ENCODE results near the gene ASCC2.

ASCC2 gene

DNA sequence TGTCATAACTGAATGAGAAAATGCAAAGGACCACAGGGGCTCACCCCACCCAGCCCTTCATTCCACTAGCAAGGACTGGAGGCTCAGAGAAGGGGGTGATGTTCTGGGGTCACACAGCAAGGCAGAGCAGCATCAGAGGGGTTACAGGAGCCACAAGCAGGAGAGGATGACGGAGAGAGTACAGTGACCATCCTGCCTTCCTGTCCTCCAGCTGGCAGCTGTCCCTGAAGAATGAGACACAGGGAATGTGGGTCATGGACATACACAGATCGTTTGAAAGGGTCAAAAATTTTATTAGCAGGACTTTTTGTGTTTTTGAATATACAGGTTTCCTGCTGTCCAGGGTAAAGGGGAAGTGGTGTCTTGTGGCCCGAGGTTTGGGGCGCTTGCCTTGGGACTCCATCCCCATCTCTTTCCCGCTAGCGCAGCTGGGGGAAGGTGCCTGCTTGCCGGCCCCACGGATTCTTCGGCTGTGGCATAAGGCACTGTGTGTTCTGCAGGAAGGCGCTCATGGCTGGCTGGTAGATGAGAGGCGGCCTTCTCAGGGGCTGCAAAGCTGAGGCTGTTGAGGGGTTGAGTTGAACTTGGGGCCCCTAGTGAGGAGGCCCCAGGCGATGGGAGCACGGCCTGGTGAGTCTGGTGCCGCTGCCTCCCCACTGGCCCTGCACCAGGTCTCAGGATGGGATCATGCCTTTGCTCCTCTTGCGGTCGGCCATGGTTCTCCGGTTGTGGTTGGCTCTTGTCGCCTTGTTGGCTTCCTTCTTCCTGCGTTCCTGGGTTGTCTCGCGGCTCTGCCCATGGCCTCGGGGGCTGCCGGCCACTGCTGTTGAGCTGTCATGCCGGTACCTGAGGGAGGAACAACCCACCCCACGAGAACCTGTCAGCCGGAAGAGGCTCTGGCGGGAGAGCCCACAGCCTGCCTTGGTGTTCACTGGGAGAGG, 49.5 kb downstream of the ASCC2 start:
- TF ChIP-seq, protein P1, sequence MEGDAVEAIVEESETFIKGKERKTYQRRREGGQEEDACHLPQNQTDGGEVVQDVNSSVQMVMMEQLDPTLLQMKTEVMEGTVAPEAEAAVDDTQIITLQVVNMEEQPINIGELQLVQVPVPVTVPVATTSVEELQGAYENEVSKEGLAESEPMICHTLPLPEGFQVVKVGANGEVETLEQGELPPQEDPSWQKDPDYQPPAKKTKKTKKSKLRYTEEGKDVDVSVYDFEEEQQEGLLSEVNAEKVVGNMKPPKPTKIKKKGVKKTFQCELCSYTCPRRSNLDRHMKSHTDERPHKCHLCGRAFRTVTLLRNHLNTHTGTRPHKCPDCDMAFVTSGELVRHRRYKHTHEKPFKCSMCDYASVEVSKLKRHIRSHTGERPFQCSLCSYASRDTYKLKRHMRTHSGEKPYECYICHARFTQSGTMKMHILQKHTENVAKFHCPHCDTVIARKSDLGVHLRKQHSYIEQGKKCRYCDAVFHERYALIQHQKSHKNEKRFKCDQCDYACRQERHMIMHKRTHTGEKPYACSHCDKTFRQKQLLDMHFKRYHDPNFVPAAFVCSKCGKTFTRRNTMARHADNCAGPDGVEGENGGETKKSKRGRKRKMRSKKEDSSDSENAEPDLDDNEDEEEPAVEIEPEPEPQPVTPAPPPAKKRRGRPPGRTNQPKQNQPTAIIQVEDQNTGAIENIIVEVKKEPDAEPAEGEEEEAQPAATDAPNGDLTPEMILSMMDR (IDR thresholded peaks at IDR 0.05; ENCODE audit: low read depth, low read length) = no peak
- no peak overlapping the region for H3K4me3 ChIP-seq (ENCODE audit: low read depth, low read length)

DNA sequence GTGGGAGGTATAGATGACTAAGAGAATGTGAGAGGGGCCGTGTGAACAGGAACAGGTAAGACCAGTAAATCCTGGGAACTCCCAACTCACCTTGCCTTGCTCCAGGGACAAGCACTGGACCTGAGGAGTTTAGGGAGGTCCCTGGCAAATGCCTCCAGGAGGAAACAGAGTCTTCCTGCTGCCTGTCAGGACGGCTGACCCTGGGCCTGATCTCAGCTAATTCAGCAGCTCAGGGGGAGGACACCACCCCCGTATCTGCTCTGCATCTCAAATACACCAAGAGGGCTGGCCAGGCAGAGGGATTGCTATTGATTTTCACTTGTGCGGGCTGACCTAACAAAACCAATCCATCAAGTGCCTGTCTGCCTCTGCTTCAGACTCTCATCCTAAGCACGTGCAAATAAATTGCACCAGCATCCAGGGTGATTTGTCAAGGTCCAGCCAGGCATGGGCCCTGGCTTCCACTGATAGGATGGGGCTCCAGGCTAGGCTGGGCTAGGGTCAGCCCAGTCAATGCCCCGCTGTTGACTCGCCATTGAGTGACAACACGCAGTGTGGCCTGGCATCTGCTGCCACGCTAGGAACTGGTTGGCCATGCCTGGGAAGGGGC, 50.6 kb downstream of the ASCC2 start:
- no peak overlapping the region for H3K4me3 ChIP-seq (ENCODE audit: low read depth, low read length)

DNA sequence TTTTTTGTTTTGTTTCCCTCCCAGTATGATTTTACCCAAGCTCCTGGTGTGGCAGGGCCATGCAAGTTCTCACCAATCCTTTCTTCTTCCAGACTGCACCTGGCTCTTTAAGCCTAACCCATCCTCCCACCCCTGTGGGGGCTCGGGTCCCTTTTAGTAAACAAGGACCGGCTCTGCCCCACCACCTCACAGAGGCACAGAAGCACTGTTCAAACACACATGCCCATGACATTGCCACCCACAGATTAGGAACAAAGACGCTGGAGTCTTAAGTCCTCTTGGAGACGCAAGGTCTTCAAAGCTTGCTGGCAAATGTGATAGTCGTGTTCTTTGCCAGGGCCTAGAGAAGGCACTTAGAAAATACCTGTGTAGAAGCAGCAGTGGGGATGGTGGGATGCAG, 52.0 kb downstream of the ASCC2 start:
- no peak overlapping the region for H3K4me3 ChIP-seq (ENCODE audit: low read depth, low read length)
- TF ChIP-seq, protein P1 (IDR thresholded peaks at IDR 0.05; ENCODE audit: low read depth, low read length) = no peak

More for the DNA sequence above, 50.6 kb downstream of the ASCC2 start:
- TF ChIP-seq, protein P1 (IDR thresholded peaks at IDR 0.05; ENCODE audit: low read depth, low read length) = no peak

DNA sequence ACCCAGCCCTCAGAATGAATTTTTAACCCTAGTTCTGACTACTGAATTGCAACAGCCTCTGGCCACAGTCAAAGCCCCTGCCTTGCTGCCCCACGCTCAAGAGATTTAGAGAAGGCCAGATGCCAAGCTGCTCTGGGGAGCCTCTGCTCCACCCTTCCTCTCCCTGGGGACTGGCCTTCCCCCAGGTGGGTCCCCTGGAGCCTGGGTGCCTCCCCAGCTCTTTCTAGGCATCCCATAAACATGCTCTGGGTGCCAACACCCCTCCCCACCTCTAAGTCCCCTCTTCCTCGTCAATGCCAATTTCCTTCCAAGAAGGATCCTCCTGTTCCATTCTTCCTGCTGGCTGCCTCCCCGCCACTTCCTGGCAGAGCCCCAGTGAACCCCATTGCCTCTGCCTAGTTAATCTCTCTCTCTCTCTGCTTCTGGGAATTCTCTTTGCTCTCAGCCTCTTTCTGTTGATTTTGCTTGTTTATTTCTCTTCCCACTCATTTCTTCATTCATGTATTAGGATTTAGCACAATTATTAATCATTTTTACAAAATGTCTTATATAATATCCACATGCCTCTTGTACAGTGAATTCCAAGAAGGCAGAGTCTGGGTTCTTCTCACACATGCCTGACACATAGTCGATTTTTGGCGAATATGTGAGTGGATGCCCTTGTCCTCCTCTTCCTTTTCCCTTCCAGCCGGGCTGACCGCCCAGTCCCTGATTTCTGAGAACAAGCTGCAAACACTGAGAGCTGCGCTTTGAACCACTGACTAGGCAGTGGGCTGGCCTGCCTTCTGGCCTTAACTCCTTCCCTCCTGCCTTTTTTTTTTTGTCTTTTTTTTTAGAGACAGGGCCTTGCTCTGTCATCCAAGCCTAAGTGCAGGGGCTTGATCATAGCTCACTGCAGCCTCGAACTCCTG, 53.4 kb downstream of the ASCC2 start:
- TF ChIP-seq, protein P1 (IDR thresholded peaks at IDR 0.05; ENCODE audit: low read depth, low read length) = no peak

DNA sequence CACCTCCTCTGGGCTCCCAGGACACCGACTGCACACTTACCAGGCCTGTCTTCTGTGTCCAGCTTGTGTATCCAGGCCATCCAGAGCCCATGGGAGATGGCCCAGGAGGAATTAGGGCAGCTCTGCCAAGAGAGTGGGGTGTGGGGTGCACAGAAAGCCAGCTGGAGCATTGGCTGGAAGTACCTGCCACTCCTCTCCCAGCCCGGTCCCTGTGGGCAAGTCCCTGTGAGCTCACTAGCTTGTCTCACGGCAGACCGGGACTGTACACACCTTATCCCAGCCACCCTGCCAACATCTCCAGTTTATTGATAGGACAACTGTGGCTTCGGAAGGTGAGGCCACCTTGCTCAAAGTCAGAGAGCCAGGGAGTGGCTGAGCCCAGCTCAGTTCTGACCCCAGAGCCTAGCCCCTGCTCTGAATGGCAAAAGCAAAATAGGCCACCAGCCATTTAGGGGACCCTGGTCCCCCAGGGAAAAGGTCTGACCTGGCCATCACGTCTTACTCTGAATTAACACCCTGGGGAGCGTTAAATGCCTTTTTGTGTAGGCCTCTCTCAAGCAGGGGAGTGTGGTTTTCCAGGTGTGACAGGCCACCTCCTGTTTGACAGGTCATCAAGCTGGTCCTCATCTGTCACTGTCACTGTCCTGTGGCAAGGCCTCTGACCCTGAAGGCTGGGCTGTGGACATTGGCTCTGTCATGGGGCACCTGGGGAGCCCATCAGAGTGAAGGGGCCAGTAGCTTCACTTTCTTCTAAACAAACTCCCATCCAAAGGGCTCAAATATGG, 55.8 kb downstream of the ASCC2 start:
- TF ChIP-seq, protein P1 (IDR thresholded peaks at IDR 0.05; ENCODE audit: low read depth, low read length) = no peak
- no peak overlapping the region for H3K4me3 ChIP-seq (ENCODE audit: low read depth, low read length)

More for the DNA sequence above, 53.4 kb downstream of the ASCC2 start:
- no peak overlapping the region for H3K4me3 ChIP-seq (ENCODE audit: low read depth, low read length)

Data from WI38 (cell line).